ENCODE data around the gene TSPO2. TPM values are rescaled to one million over a fixed set of nuclear protein-coding genes. Genes with fewer than 3 reads are reported as not detected.

The TSPO2 gene
- total and polyA plus RNA-seq, 2 of the 13 experiments (the other 11 are each of a cell fraction or from before 2014, with no cell fraction given): 0.55 TPM; not detected in 1

DNA sequence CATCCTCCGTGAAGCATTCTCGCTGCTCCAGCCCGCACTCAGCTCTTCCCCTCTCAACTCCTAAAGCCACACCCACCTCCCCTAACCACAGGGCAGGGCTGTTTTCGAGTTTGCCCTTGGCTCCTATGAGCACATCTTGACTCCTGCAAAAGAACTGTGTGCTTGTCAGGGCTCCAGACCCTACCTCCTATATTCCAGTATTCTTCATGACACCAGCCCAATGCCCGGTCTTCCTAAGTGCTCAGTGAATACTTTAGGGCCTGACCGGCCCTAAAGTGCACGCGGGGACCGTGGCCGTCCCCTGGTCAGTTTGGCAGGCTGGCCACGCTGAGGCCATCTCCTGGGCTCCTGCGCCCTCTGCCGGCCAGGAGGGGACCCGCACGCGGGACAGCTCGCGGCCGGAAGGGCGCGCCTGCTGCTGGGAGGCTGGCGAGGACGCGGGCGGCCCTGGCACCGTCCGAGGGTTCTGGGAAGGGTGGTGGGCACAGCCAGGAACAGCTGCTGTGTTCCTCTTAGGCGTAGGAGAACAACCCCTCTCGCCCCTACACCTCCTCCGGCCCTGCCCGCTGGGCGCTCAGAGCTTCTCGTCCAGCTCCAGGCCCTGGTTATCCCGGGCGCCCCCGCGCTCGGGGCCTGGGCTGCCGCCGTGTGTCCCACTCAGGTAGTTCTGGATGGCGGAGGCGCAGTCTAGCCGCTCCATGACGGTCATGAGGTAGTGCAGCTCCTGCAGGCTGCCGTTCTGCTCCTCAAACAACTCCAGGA, 14.3 kb upstream of the TSPO2 start (continued):
- TF ChIP-seq ZNF563 (CRISPR knock-in tag; IDR thresholded peaks at IDR 0.05) (no peak; the same call in 1 of the 2 replicates), HNRNPLL (IDR thresholded peaks at IDR 0.05; ENCODE audit: low read depth, low read length, poor library complexity, severe bottlenecking) (peak; percentile 62), ZBTB1 (CRISPR knock-in tag; IDR thresholded peaks at IDR 0.05; ENCODE audit: borderline replicate concordance) (no peak), HMG20A (CRISPR knock-in tag; IDR thresholded peaks at IDR 0.05; ENCODE audit: borderline replicate concordance) (no peak), SNAI1 (CRISPR knock-in tag; IDR thresholded peaks at IDR 0.05; ENCODE audit: borderline replicate concordance) (no peak), NFIC (IDR thresholded peaks at IDR 0.05; ENCODE audit: low read length) (no peak), HMGA1 (CRISPR knock-in tag; conservative IDR thresholded peaks at IDR 0.05) (no peak), ZNF510 (CRISPR knock-in tag; IDR thresholded peaks at IDR 0.05; ENCODE audit: low read depth) (0 out of 2 replicates have a peak, but pooled peaks have one; percentile 26), SP2 (CRISPR knock-in tag; IDR thresholded peaks at IDR 0.05) (peak; percentile 55; the same call in 1 of the 2 replicates), PPARG (CRISPR knock-in tag; conservative IDR thresholded peaks at IDR 0.05) (0 out of 2 replicates have a peak, but pooled peaks have one; percentile 38), FOXO4 (CRISPR knock-in tag; conservative IDR thresholded peaks at IDR 0.05) (no peak), TMF1 (CRISPR knock-in tag; IDR thresholded peaks at IDR 0.05; ENCODE audit: low read depth) (no peak), ZNF703 (CRISPR knock-in tag; IDR thresholded peaks at IDR 0.05; ENCODE audit: borderline replicate concordance) (no peak), ZNF121 (CRISPR knock-in tag; IDR thresholded peaks at IDR 0.05) (no peak), NR2F1 (CRISPR knock-in tag; IDR thresholded peaks at IDR 0.05) (no peak), HNF1B (CRISPR knock-in tag; IDR thresholded peaks at IDR 0.05) (peak; percentile 87; the same call in 1 of the 2 replicates)
- TF ChIP-seq, protein P1, sequence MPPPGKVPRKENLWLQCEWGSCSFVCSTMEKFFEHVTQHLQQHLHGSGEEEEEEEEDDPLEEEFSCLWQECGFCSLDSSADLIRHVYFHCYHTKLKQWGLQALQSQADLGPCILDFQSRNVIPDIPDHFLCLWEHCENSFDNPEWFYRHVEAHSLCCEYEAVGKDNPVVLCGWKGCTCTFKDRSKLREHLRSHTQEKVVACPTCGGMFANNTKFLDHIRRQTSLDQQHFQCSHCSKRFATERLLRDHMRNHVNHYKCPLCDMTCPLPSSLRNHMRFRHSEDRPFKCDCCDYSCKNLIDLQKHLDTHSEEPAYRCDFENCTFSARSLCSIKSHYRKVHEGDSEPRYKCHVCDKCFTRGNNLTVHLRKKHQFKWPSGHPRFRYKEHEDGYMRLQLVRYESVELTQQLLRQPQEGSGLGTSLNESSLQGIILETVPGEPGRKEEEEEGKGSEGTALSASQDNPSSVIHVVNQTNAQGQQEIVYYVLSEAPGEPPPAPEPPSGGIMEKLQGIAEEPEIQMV (CRISPR knock-in tag; IDR thresholded peaks at IDR 0.05; ENCODE audit: low read depth): 0 out of 2 replicates have a peak, but pooled peaks have one; percentile 53
- TF ChIP-seq, protein P2, sequence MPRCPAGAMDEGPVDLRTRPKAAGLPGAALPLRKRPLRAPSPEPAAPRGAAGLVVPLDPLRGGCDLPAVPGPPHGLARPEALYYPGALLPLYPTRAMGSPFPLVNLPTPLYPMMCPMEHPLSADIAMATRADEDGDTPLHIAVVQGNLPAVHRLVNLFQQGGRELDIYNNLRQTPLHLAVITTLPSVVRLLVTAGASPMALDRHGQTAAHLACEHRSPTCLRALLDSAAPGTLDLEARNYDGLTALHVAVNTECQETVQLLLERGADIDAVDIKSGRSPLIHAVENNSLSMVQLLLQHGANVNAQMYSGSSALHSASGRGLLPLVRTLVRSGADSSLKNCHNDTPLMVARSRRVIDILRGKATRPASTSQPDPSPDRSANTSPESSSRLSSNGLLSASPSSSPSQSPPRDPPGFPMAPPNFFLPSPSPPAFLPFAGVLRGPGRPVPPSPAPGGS (CRISPR knock-in tag; IDR thresholded peaks at IDR 0.05): peak; percentile 87
- TF ChIP-seq, protein P3, sequence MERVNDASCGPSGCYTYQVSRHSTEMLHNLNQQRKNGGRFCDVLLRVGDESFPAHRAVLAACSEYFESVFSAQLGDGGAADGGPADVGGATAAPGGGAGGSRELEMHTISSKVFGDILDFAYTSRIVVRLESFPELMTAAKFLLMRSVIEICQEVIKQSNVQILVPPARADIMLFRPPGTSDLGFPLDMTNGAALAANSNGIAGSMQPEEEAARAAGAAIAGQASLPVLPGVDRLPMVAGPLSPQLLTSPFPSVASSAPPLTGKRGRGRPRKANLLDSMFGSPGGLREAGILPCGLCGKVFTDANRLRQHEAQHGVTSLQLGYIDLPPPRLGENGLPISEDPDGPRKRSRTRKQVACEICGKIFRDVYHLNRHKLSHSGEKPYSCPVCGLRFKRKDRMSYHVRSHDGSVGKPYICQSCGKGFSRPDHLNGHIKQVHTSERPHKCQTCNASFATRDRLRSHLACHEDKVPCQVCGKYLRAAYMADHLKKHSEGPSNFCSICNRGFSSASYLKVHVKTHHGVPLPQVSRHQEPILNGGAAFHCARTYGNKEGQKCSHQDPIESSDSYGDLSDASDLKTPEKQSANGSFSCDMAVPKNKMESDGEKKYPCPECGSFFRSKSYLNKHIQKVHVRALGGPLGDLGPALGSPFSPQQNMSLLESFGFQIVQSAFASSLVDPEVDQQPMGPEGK (CRISPR knock-in tag; IDR thresholded peaks at IDR 0.05): peak; percentile 25; the same call in 1 of the 2 replicates

Measured in HepG2 (cell line).